22Rv1 (cell line): ENCODE data around the gene DERL3.
A peak's percentile ranks its signal among the peaks of the same experiment; 100 is the strongest.

Experiments
- H3K27ac ChIP-seq: fragments of 450-650 bp; 2 replicates; pipeline ENCODE4 v1.5.1; 2017
- CTCF ChIP-seq: fragments of 450-650 bp; IDR thresholded peaks from 2 replicates; pipeline ENCODE4 v1.5.1; 2017; ENCODE audit warnings: mild to moderate bottlenecking
- ZFX ChIP-seq: fragments of 450-650 bp; IDR thresholded peaks from 2 replicates; pipeline ENCODE4 v1.6.1; 2017; ENCODE audit warnings: antibody characterized with exemption, borderline replicate concordance

The DERL3 gene

GRCh38 chr22:23856721-23857605 lies 18.2 kb upstream of the DERL3 start:
- H3K27ac ChIP-seq: peak overlapping the region; percentile 85
- no peak for TF ChIP-seq ZFX
- no peak for TF ChIP-seq CTCF

GRCh38 chr22:23850136-23850611 lies 11.4 kb upstream of the DERL3 start:
- no peak overlapping the region for H3K27ac ChIP-seq
- no peak for TF ChIP-seq CTCF
- no peak for TF ChIP-seq ZFX

GRCh38 chr22:23849009-23850006 lies 10.5 kb upstream of the DERL3 start:
- H3K27ac ChIP-seq: no peak overlapping the region
- TF ChIP-seq ZFX: no peak
- peak; percentile 99 for TF ChIP-seq CTCF

GRCh38 chr22:23847991-23848864 lies 9.4 kb upstream of the DERL3 start:
- no peak for TF ChIP-seq ZFX
- no peak for TF ChIP-seq CTCF
- no peak overlapping the region for H3K27ac ChIP-seq

GRCh38 chr22:23847310-23847920 lies 8.6 kb upstream of the DERL3 start:
- TF ChIP-seq ZFX (no peak), CTCF (no peak)
- H3K27ac ChIP-seq: no peak overlapping the region

- H3K27ac ChIP-seq: no peak overlapping the region
- no peak for TF ChIP-seq ZFX
- no peak for TF ChIP-seq CTCF
Observed at GRCh38 chr22:23846081-23846469, 7.3 kb upstream of the DERL3 start.
